GM12864 (cell line): Measurements from ENCODE around the gene PRKAR1A.

Source experiments
- DNase-seq: peaks from one replicate; pipeline ENCODE4 v3.0.0-alpha.2; 2011; ENCODE audit warnings: low read depth
- H3K4me3 ChIP-seq: 2 replicates; pipeline ENCODE4 v1.5.1; 2011; ENCODE audit warnings: mild to moderate bottlenecking, low read depth, low read length, control low read depth
- TF ChIP-seq, protein P1 (sequence below): IDR thresholded peaks from 2 replicates; pipeline ENCODE4 v1.5.1; 2011; ENCODE audit warnings: low read depth, mild to moderate bottlenecking, moderate library complexity, low read length, control low read depth, inconsistent platforms; ENCODE audit errors: missing control alignments

The PRKAR1A gene

DNA sequence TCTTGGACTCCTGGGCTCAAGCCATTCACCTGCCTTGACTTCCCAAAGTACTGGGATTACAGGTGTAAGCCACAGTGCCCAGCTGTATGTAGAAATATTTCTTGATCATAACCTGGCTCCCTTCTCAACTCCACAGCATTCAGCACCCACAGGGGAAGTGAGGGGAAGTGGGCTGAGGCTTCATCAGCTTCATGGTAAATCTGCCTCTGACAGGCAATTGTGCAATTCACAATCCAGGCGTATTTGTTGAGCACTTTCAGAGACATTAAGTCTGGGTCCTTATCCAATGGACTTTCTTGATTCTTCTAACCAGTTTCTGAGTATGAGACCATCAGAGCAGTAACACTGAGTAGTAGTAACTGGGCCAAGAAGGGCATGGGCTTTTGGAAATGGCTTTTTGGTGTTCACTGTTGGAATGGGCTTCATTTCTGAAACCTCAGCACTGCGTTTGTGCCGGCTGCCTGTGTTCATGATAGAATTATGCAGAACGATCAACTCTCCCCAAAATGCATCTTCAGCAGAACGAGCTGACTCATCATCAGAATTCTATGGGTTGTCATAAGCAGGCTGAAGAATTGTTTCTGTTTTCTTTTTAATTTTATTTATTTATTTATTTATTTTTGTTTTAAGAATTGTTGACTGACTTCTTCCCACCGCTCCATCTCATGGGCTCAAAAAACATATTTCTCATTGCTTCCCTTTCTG lies 60.1 kb downstream of the PRKAR1A start:
- TF ChIP-seq, protein P1, sequence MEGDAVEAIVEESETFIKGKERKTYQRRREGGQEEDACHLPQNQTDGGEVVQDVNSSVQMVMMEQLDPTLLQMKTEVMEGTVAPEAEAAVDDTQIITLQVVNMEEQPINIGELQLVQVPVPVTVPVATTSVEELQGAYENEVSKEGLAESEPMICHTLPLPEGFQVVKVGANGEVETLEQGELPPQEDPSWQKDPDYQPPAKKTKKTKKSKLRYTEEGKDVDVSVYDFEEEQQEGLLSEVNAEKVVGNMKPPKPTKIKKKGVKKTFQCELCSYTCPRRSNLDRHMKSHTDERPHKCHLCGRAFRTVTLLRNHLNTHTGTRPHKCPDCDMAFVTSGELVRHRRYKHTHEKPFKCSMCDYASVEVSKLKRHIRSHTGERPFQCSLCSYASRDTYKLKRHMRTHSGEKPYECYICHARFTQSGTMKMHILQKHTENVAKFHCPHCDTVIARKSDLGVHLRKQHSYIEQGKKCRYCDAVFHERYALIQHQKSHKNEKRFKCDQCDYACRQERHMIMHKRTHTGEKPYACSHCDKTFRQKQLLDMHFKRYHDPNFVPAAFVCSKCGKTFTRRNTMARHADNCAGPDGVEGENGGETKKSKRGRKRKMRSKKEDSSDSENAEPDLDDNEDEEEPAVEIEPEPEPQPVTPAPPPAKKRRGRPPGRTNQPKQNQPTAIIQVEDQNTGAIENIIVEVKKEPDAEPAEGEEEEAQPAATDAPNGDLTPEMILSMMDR, result no peak
- no peak for DNase-seq
- no peak overlapping the region for H3K4me3 ChIP-seq

DNA sequence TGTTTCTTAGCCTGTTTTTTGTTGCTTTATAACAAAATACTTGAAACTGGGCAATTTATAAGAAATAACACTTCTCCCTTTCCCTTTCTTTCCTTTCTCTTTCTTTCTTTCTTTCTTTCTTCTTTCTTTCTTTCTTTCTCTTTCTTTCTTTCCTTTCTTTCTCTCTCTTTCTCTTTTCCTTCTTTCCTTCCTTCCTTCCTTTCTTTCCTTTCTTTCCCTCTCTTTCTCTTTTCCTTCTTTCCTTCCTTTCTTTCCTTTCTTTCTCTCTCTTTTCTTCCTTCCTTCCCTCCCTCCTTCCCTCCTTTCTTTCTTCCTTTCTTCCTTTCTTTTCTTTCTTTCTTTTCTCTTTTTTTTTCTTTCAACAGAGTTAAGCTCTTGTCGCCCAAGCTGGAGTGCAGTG lies 61.1 kb downstream of the PRKAR1A start:
- no peak for DNase-seq
- TF ChIP-seq, protein P1, result no peak

DNA sequence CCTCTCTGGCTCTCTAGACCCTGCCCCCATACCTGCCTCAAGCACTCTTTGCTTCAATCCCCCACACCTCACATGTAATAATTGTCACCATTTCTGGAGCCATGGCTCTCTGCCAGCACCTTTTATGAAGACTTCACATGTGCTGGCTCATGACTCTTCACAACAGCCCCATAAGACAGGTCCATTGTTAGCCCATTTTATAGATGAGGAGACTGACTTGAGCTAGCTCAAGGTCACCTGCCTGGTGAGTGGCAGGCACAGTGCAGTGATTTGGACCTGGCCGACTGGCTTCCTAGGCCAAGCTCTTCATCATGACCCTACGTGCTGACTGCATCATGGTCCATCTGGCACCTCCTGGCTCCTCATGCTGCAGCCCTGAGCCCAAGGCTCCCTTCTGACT lies 63.9 kb downstream of the PRKAR1A start:
- H3K4me3 ChIP-seq, result no peak overlapping the region
- no peak for DNase-seq
- TF ChIP-seq, protein P1, result no peak

More for the DNA sequence above, 61.1 kb downstream of the PRKAR1A start:
- no peak overlapping the region for H3K4me3 ChIP-seq

DNA sequence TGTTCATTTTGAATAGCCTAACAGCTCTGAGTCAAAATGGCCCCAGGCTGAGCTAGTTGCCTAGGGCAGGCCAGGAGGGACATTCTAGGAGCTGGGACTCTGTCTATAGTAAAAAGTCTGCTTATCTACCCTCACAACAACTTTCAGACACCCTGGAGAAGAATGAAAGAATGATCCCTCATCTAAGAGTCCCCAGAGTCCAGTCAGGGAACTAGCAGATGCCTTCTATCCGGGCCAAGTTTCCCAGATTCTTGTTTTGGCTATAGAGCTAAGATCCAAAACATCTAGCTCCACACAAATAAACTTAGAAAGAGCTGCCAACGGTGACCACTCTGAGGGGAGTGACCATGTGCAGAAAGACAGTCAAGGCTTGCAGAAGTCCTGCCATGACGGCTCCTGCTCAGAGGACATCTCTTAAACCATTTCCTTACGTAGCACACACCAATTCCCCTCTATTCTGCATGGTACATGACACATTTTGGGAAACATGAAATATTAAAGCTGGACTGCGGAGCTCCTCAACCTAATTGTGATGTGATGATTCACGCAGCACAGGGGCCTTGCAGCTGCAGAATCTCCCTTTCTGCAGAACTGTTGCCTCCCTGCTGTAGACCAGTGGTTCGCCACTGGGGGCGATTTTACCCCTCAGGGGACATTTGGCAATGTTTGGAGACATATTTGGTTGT lies 64.7 kb downstream of the PRKAR1A start:
- DNase-seq, result no peak
- TF ChIP-seq, protein P1, result no peak
- H3K4me3 ChIP-seq, result no peak overlapping the region

DNA sequence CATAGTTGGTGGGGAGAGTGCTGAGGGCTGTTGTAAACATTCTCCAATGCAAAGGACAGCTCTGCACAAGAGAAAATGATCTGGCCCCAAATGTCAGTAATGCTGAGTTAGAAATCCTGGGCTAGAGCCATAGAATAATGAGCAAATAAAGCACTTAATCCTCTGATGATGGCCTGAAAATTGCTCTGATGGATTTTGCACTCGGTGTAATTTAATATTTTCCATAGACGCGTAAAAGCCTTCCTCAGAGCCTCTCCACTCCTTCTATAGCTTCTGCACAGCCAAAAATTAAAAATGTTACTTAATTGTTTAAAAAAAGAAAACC lies 65.2 kb downstream of the PRKAR1A start:
- TF ChIP-seq, protein P1, result no peak
- DNase-seq, result no peak
- no peak overlapping the region for H3K4me3 ChIP-seq

DNA sequence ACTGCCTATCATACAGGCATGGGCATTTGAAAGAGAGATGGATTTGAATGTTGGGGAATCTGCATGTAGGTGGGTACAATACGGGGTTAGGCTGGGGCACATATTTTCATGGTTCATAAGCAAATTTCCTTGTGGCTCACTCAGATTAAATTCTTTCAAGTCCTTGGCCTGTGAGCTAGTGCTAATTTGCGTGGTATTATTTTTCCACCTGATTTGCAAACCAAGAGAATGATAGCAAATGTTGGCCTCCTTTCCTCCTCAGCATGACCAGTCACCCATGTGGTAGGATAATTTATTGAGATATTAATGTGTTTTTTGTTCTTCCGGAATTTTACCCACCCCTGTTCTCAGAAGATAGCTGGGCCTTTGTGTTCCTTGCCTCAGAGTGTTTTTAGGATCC lies 66.0 kb downstream of the PRKAR1A start:
- DNase-seq, result no peak
- H3K4me3 ChIP-seq, result no peak overlapping the region
- TF ChIP-seq, protein P1, result no peak

DNA sequence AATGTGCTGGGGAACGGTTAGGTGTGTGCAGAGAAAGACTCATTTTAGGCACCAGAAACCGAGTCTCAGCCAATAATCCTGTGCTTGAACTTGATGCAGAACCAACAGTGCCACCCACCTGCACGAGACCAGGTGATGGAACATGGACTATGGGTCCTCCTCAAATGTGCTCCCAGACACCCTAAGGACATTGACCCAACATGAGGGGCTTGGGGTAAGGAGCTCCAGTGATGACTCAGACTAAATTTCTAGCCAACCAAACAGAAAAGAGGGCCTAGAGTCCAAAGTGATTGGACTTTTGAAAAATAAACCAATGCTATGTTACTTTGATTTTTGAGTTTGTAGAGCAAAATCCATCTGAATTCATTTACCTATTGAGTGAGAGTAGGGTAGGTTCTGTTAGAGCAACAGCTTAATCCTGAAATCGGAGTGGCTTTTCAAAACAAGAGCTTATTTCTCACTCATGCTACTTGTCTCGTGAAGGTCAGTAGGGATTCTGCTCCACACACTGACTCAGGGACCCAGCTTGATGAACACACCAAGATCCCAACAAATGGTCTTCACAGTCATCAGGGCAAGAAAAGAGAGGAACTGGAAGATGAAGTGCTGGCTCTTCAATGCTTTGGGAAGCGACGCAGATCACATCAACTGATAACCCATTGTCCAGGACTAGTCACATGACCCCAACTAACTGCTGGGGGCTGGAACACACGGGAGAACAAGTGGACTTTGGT lies 67.1 kb downstream of the PRKAR1A start:
- H3K4me3 ChIP-seq, result no peak overlapping the region
- TF ChIP-seq, protein P1, result no peak
- DNase-seq, result no peak
